OCI-LY1 (cell line): ENCODE data around the gene DEPP1.

Experiments
- H2AFZ ChIP-seq: fragments of 200-600 bp; sonication (generic), shearing (Covaris generic); 2 replicates; pipeline ENCODE4 v1.6.0; 2014; ENCODE audit warnings: antibody characterized with exemption, mild to moderate bottlenecking, low read length
- H3F3A ChIP-seq: fragments of 200-600 bp; sonication (generic), shearing (Covaris generic); 2 replicates; pipeline ENCODE4 v1.6.0; 2014; ENCODE audit warnings: mild to moderate bottlenecking, antibody characterized with exemption, low read length, moderate library complexity; ENCODE audit not compliant: insufficient read depth
- H3K27ac ChIP-seq: fragments of 200-600 bp; sonication (generic); 2 replicates; pipeline ENCODE4 v1.5.1; 2014; ENCODE audit warnings: low read length, mixed run types, mild to moderate bottlenecking, low read depth; ENCODE audit not compliant: poor library complexity, severe bottlenecking
- H3K27me3 ChIP-seq: fragments of 200-600 bp; sonication (generic); 2 replicates; pipeline ENCODE4 v1.6.0; 2014; ENCODE audit warnings: antibody characterized with exemption, mild to moderate bottlenecking, low read length, moderate library complexity; ENCODE audit not compliant: insufficient read depth
- H3K36me3 ChIP-seq: fragments of 200-600 bp; sonication (generic); 2 replicates; pipeline ENCODE4 v1.6.1; 2014; ENCODE audit warnings: mild to moderate bottlenecking, antibody characterized with exemption, low read length, moderate library complexity, mixed read lengths; ENCODE audit not compliant: insufficient read depth
- H3K4me1 ChIP-seq: fragments of 200-600 bp; sonication (generic); 2 replicates; pipeline ENCODE4 v1.5.1; 2014; ENCODE audit warnings: mild to moderate bottlenecking, low read length, moderate library complexity; ENCODE audit not compliant: insufficient read depth, severe bottlenecking
- H3K4me2 ChIP-seq: fragments of 200-600 bp; sonication (generic), shearing (Covaris generic); 2 replicates; pipeline ENCODE4 v1.6.1; 2014; ENCODE audit warnings: low read length
- H3K4me3 ChIP-seq: fragments of 200-600 bp; sonication (generic); 2 replicates; pipeline ENCODE4 v1.5.1; 2014; ENCODE audit warnings: low read length, low read depth, mild to moderate bottlenecking, mixed read lengths; ENCODE audit not compliant: poor library complexity, severe bottlenecking
- H3K79me2 ChIP-seq: fragments of 200-600 bp; shearing (Covaris generic); 2 replicates; pipeline ENCODE4 v1.6.1; 2016; ENCODE audit warnings: mixed run types, low read length, mixed read lengths; ENCODE audit not compliant: insufficient read depth
- H3K9ac ChIP-seq: fragments of 200-600 bp; sonication (generic), shearing (Covaris generic); 2 replicates; pipeline ENCODE4 v1.6.1; 2014; ENCODE audit warnings: mild to moderate bottlenecking, low read length, mixed read lengths
- H3K9me2 ChIP-seq: fragments of 200-600 bp; sonication (generic), shearing (Covaris generic); 2 replicates; pipeline ENCODE4 v1.6.1; 2014; ENCODE audit warnings: low read depth, mild to moderate bottlenecking, low read length, mixed read lengths
- H3K9me3 ChIP-seq: fragments of 200-600 bp; shearing (Covaris generic); 2 replicates; pipeline ENCODE4 v1.6.1; 2014; ENCODE audit warnings: low read length, mixed read lengths
- H4K20me1 ChIP-seq: fragments of 200-600 bp; sonication (generic), shearing (Covaris generic); 2 replicates; pipeline ENCODE4 v1.6.0; 2016; ENCODE audit warnings: mild to moderate bottlenecking, low read length; ENCODE audit not compliant: insufficient read depth
- EZH2 ChIP-seq: fragments of 200-600 bp; sonication (generic), shearing (Covaris generic); IDR thresholded peaks from 2 replicates; pipeline ENCODE4 v1.8.0; 2017; ENCODE audit warnings: borderline replicate concordance, mixed run types, mild to moderate bottlenecking, antibody characterized with exemption, low read length, moderate library complexity, mixed read lengths
- TF ChIP-seq, protein P1 (sequence below): fragments of 200-600 bp; sonication (generic), shearing (Covaris generic); IDR thresholded peaks from 2 replicates; pipeline ENCODE4 v1.5.1; 2017; ENCODE audit warnings: mild to moderate bottlenecking, antibody characterized with exemption, low read length, moderate library complexity, mixed read lengths

Gene DEPP1

DNA sequence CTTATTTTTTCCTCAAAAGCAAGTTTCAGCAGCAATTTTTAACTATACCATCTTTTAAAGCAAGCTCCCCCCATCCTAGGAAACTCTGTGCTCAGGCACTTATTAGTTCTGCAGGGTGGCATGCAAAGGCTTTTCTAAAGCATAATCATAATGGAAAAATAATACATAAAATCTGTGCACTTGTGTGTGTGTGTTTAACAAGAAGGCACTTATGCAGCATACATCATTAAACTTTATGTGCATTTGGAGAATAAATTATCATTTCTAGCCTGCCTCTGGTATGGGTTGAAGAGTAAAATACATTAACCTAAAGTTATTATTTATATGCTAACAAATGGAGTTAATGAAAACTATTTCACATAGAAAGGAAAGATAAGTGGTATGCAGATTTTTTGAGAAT is 24.6 kb downstream of the DEPP1 start:
- no peaks in the 10 kb centered on the region for H3K27me3 ChIP-seq
- no peak overlapping the region for H2AFZ ChIP-seq
- no peak overlapping the region for H3K4me2 ChIP-seq
- no peaks in the 10 kb centered on the region; the same call in 1 of the 2 replicates for H3K36me3 ChIP-seq
- H3K4me3 ChIP-seq = no peak overlapping the region
- peaks cover 7% of the 10 kb centered on the region for H3K4me1 ChIP-seq
- TF ChIP-seq EZH2 = no peak
- TF ChIP-seq, protein P1, sequence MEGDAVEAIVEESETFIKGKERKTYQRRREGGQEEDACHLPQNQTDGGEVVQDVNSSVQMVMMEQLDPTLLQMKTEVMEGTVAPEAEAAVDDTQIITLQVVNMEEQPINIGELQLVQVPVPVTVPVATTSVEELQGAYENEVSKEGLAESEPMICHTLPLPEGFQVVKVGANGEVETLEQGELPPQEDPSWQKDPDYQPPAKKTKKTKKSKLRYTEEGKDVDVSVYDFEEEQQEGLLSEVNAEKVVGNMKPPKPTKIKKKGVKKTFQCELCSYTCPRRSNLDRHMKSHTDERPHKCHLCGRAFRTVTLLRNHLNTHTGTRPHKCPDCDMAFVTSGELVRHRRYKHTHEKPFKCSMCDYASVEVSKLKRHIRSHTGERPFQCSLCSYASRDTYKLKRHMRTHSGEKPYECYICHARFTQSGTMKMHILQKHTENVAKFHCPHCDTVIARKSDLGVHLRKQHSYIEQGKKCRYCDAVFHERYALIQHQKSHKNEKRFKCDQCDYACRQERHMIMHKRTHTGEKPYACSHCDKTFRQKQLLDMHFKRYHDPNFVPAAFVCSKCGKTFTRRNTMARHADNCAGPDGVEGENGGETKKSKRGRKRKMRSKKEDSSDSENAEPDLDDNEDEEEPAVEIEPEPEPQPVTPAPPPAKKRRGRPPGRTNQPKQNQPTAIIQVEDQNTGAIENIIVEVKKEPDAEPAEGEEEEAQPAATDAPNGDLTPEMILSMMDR = no peak
- H3K79me2 ChIP-seq = no peaks in the 10 kb centered on the region
- no peaks in the 10 kb centered on the region for H4K20me1 ChIP-seq
- H3K27ac ChIP-seq = no peak overlapping the region
- H3K9ac ChIP-seq = no peak overlapping the region
- no peaks in the 10 kb centered on the region for H3K9me2 ChIP-seq
- H3F3A ChIP-seq = no peaks in the 10 kb centered on the region
- H3K9me3 ChIP-seq = no peaks in the 10 kb centered on the region

DNA sequence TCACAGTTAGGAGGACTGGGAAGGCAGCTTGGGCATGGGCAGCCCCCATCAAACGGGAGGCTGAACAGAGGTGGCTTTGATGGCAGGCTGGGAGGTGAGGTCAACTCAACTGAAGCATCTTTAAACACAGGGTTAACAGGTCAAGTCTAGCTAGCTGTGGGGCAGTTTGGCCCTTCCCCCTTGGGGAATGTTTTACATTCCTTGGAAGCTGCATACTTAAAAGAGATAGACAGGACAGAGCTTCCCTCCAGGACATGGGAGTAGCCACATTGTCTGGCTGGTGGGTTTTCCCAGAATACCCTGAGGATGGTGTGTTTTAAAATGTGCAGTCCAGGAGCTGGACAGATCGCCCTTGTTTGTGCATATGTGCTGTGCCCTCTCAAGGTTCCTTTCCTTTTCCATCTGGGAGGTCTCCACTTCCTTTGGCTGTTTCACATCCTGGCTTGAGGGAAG is 25.8 kb downstream of the DEPP1 start:
- H3K9me2 ChIP-seq = no peaks in the 10 kb centered on the region
- no peak overlapping the region for H2AFZ ChIP-seq
- no peaks in the 10 kb centered on the region for H3K79me2 ChIP-seq
- H3K27me3 ChIP-seq = no peaks in the 10 kb centered on the region
- no peaks in the 10 kb centered on the region for H3K4me1 ChIP-seq
- no peaks in the 10 kb centered on the region for H3F3A ChIP-seq
- H3K4me3 ChIP-seq = no peak overlapping the region
- no peak overlapping the region for H3K27ac ChIP-seq
- H3K9me3 ChIP-seq = no peaks in the 10 kb centered on the region
- TF ChIP-seq, protein P1 = no peak
- TF ChIP-seq EZH2 = no peak
- no peak overlapping the region for H3K9ac ChIP-seq
- H3K4me2 ChIP-seq = no peak overlapping the region
- H3K36me3 ChIP-seq = no peaks in the 10 kb centered on the region; the same call in 1 of the 2 replicates
- H4K20me1 ChIP-seq = no peaks in the 10 kb centered on the region

DNA sequence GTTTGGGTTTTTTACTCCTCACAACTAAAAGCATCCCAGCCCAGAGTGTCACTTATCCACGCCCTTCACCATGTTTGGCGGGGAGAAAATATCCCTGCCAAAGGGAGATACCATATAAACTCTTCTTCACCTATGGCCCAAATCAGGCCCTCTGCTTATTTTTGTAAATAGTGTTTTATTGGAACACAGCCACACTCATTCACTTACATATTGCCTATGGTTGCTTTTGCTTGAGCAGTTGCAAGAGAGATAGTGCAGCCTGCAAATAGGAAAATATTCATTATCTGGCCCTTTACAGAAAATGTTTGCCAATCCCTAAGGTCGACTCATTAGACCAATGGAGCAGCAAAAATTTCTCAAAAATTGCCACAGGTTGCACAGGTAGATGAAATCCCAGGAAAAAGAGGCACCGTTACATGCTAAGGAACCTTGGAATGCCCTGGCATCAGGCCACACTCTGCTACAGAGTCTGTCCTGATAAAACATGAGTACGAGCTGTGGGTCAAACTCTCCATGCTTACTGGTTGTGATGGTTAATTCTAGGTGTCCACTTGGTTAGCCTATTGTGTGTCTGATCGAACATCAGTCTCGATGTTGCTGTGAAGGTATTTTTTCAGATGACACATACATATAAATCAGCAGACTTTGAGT is 26.9 kb downstream of the DEPP1 start:
- Histone ChIP-seq H3K36me3 (no peaks in the 10 kb centered on the region; the same call in 1 of the 2 replicates), H4K20me1 (no peaks in the 10 kb centered on the region), H3K4me3 (no peak overlapping the region), H3K27ac (no peak overlapping the region), H3K9me2 (no peaks in the 10 kb centered on the region), H3K4me1 (no peaks in the 10 kb centered on the region), H3K9ac (no peak overlapping the region), H3K27me3 (no peaks in the 10 kb centered on the region), H3K79me2 (no peaks in the 10 kb centered on the region), H3K9me3 (no peaks in the 10 kb centered on the region), H3F3A (no peaks in the 10 kb centered on the region), H3K4me2 (no peak overlapping the region), H2AFZ (no peak overlapping the region)
- TF ChIP-seq EZH2 = no peak
- TF ChIP-seq, protein P1 = no peak
